Measurements from ENCODE around the gene ARHGEF19.
"Not testable (repeated sequence)": the region's sequence is repeated elsewhere in the genome, so short reads cannot be mapped to it uniquely, and the experiment has no call there.

Gene ARHGEF19

GRCh38 chr1:16257968-16258367 lies 45.5 kb upstream of the ARHGEF19 start:
- Histone ChIP-seq H3K36me3 (replicated peaks; ENCODE audit: low read depth, low read length) (peaks cover 20% of the 10 kb centered on the region), H4K20me1 (ENCODE audit: insufficient read depth, low read length) (no peaks in the 10 kb centered on the region), H3K4me1 (ENCODE audit: low read length) (no peaks in the 10 kb centered on the region), H3K27me3 (ENCODE audit: low read depth, low read length) (no peaks in the 10 kb centered on the region), H3K27ac (ENCODE audit: low read length) (no peak overlapping the region), H3K9me3 (ENCODE audit: insufficient read depth, low read length) (no peaks in the 10 kb centered on the region), H2AFZ (ENCODE audit: low read depth, low read length) (no peak overlapping the region), H3K4me2 (ENCODE audit: low read length) (no peak overlapping the region), H3K9ac (ENCODE audit: low read length) (no peak overlapping the region), H3K4me3 (ENCODE audit: low read length) (no peak overlapping the region), H3K79me2 (ENCODE audit: low read length) (no peaks in the 10 kb centered on the region)
- TF ChIP-seq CTCF (IDR thresholded peaks at IDR 0.05; ENCODE audit: low read depth, low read length) = no peak
- no peak for TF ChIP-seq EZH2phosphoT487 (IDR thresholded peaks at IDR 0.05; ENCODE audit: low read depth)

GRCh38 chr1:16257556-16257955 lies 45.1 kb upstream of the ARHGEF19 start:
- H4K20me1 ChIP-seq (ENCODE audit: insufficient read depth, low read length); H3K9ac ChIP-seq (ENCODE audit: low read length); H3K79me2 ChIP-seq (ENCODE audit: low read length); H3K9me3 ChIP-seq (ENCODE audit: insufficient read depth, low read length); H3K4me2 ChIP-seq (ENCODE audit: low read length); H2AFZ ChIP-seq (ENCODE audit: low read depth, low read length); H3K4me3 ChIP-seq (ENCODE audit: low read length); H3K27me3 ChIP-seq (ENCODE audit: low read depth, low read length); H3K27ac ChIP-seq (ENCODE audit: low read length); H3K4me1 ChIP-seq (ENCODE audit: low read length): not testable (repeated sequence)
- peaks cover 20% of the 10 kb centered on the region for H3K36me3 ChIP-seq (replicated peaks; ENCODE audit: low read depth, low read length)

GRCh38 chr1:16256478-16256877 lies 44.0 kb upstream of the ARHGEF19 start:
- H3K9me3 ChIP-seq (ENCODE audit: insufficient read depth, low read length) = no peaks in the 10 kb centered on the region
- no peaks in the 10 kb centered on the region for H4K20me1 ChIP-seq (ENCODE audit: insufficient read depth, low read length)
- no peak overlapping the region for H3K4me3 ChIP-seq (ENCODE audit: low read length)
- H3K79me2 ChIP-seq (ENCODE audit: low read length) = no peaks in the 10 kb centered on the region
- peaks cover 20% of the 10 kb centered on the region for H3K36me3 ChIP-seq (replicated peaks; ENCODE audit: low read depth, low read length)
- H2AFZ ChIP-seq (ENCODE audit: low read depth, low read length) = no peak overlapping the region
- no peak overlapping the region for H3K4me2 ChIP-seq (ENCODE audit: low read length)
- TF ChIP-seq CTCF (IDR thresholded peaks at IDR 0.05; ENCODE audit: low read depth, low read length) (no peak), EZH2phosphoT487 (IDR thresholded peaks at IDR 0.05; ENCODE audit: low read depth) (no peak)
- no peak overlapping the region for H3K27ac ChIP-seq (ENCODE audit: low read length)
- no peaks in the 10 kb centered on the region for H3K4me1 ChIP-seq (ENCODE audit: low read length)
- no peak overlapping the region for H3K9ac ChIP-seq (ENCODE audit: low read length)
- no peaks in the 10 kb centered on the region for H3K27me3 ChIP-seq (ENCODE audit: low read depth, low read length)

- TF ChIP-seq EZH2phosphoT487 (IDR thresholded peaks at IDR 0.05; ENCODE audit: low read depth) = no peak
- no peak for TF ChIP-seq CTCF (IDR thresholded peaks at IDR 0.05; ENCODE audit: low read depth, low read length)
- no peak overlapping the region for H3K4me3 ChIP-seq (ENCODE audit: low read length)
- no peak overlapping the region for H2AFZ ChIP-seq (ENCODE audit: low read depth, low read length)
- no peaks in the 10 kb centered on the region for H4K20me1 ChIP-seq (ENCODE audit: insufficient read depth, low read length)
- no peaks in the 10 kb centered on the region for H3K79me2 ChIP-seq (ENCODE audit: low read length)
- peaks cover 8% of the 10 kb centered on the region for H3K4me1 ChIP-seq (ENCODE audit: low read length)
- no peak overlapping the region for H3K27ac ChIP-seq (ENCODE audit: low read length)
- no peak overlapping the region for H3K4me2 ChIP-seq (ENCODE audit: low read length)
- no peaks in the 10 kb centered on the region for H3K9me3 ChIP-seq (ENCODE audit: insufficient read depth, low read length)
- H3K27me3 ChIP-seq (ENCODE audit: low read depth, low read length) = no peaks in the 10 kb centered on the region
- H3K9ac ChIP-seq (ENCODE audit: low read length) = no peak overlapping the region
- peaks cover 23% of the 10 kb centered on the region for H3K36me3 ChIP-seq (replicated peaks; ENCODE audit: low read depth, low read length)
Observed at GRCh38 chr1:16254263-16254928, 41.9 kb upstream of the ARHGEF19 start.

Measured in OCI-LY3 (cell line).